Lower lobe of right lung (tissue), 2 donors: ENCODE data around the gene NPTX2. TPM values are rescaled to one million over a fixed set of nuclear protein-coding genes. Genes with fewer than 3 reads are reported as not detected.

Experiments used
- ATAC-seq, 2 donors: fragments of 200-7000 bp; cut with Tn5 transposase; one replicate each; pipeline ENCODE4 v1.9.1; 2020 to 2022; ENCODE audit warnings: mild to moderate bottlenecking in 2 of 2, moderate library complexity in 2 of 2
- DNase-seq: peaks from one replicate; pipeline ENCODE4 v3.0.0-alpha.2; 2020
- H3K27ac ChIP-seq: fragments of 200-600 bp; one replicate; pipeline ENCODE4 v1.8.0; 2022
- H3K27me3 ChIP-seq: fragments of 200-600 bp; one replicate; pipeline ENCODE4 v1.8.0; 2022; ENCODE audit warnings: low read depth
- H3K36me3 ChIP-seq: fragments of 200-600 bp; one replicate; pipeline ENCODE4 v1.8.0; 2022; ENCODE audit warnings: mild to moderate bottlenecking
- H3K4me1 ChIP-seq: fragments of 200-600 bp; one replicate; pipeline ENCODE4 v1.8.0; 2022
- H3K4me3 ChIP-seq: fragments of 200-600 bp; one replicate; pipeline ENCODE4 v1.8.0; 2022; ENCODE audit warnings: mild to moderate bottlenecking
- H3K9me3 ChIP-seq: fragments of 200-600 bp; one replicate; pipeline ENCODE4 v1.8.0; 2022
- CTCF ChIP-seq: fragments of 200-600 bp; IDR thresholded peaks from one replicate; pipeline ENCODE4 v1.8.0; 2022; ENCODE audit warnings: antibody characterized with exemption, mild to moderate bottlenecking
- intact Hi-C: fragments of 100-400 bp; cut with DNase I; formaldehyde crosslinking; loops from one replicate; pipeline ENCODE4 v1.11.0; 2022
- total RNA-seq: library from RNA; stranded (reverse); fragmentation: NEBNext Ultra II Directional; extraction: Animal tissue kit (Norgen Biotek cat#: 25700); gene quantifications from one replicate; pipeline ENCODE4 v1.2.1, GENCODE V29; 2021
- donor health status: DM: no; HTN: yes; CAD: no; lungs with severe emphysema.

The NPTX2 gene
- total RNA-seq, 1 donor from 2014 or later, result 0.62 TPM

DNA sequence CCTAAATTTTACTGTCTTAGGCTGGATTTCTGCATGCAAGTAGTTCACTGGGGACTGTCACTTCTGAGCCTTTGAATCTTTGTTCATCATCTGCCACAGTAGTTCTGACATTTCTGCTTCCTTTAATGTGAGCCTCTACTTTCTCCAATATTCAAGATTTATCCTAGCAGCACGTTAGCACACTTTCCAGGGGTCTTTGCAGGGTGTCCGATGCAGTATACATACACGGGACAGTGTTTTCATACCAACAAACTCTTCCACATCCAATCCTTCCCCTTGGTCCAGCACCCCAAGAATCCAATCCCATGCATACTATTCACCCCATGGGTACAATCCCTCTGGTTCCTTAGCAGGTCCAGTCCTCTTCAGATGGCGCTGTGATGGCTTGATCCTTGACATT is 22.7 kb upstream of the NPTX2 start:
- intact Hi-C loops, result no loop called here
- no peak for ATAC-seq
- Histone ChIP-seq H3K27ac (no peak overlapping the region), H3K27me3 (peaks cover 9% of the 10 kb centered on the region), H3K4me3 (no peak overlapping the region), H3K36me3 (no peaks in the 10 kb centered on the region), H3K4me1 (no peaks in the 10 kb centered on the region), H3K9me3 (no peaks in the 10 kb centered on the region)
- TF ChIP-seq CTCF, result no peak
- no peak for DNase-seq

DNA sequence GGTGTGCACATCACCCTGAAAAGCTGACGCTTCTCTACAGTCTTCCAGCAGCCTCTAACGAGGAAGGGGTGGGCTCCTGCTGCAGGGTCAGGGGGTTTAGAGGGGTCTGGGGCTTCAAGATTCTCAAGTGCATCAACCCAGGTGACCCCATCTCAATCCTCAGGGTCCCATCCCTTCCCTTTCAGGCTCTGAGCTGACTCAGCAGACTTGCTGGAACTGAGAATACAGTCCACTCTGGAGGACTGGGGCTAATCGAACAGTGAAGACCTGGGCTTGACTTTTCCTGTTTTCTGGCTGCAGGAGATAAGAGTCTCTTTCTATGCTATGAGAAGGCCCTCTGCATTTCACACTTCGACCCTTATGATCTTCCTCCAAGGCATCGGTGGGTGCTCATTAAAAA is 22.3 kb upstream of the NPTX2 start:
- Histone ChIP-seq H3K9me3 (no peaks in the 10 kb centered on the region), H3K36me3 (no peaks in the 10 kb centered on the region), H3K4me1 (no peaks in the 10 kb centered on the region), H3K4me3 (no peak overlapping the region), H3K27me3 (peaks cover 9% of the 10 kb centered on the region), H3K27ac (no peak overlapping the region)
- DNase-seq (no peak), ATAC-seq (no peak)
- TF ChIP-seq CTCF, result no peak
- intact Hi-C loops, result no loop called here

GRCh38 chr7:98598846-98599615 is 18.1 kb upstream of the NPTX2 start:
- DNase-seq, result no peak
- Histone ChIP-seq H3K27ac (no peak overlapping the region), H3K27me3 (peaks cover 5% of the 10 kb centered on the region), H3K4me1 (no peaks in the 10 kb centered on the region), H3K36me3 (no peaks in the 10 kb centered on the region), H3K9me3 (no peaks in the 10 kb centered on the region), H3K4me3 (no peak overlapping the region)
- intact Hi-C loops, result no loop called here
- no peak for ATAC-seq
- TF ChIP-seq CTCF, result no peak

GRCh38 chr7:98599886-98600285 is 17.2 kb upstream of the NPTX2 start:
- no peaks in the 10 kb centered on the region for H3K9me3 ChIP-seq
- no peaks in the 10 kb centered on the region for H3K36me3 ChIP-seq
- H3K27me3 ChIP-seq, result peaks cover 5% of the 10 kb centered on the region
- intact Hi-C loops, result no loop called here
- DNase-seq, result no peak
- no peak for TF ChIP-seq CTCF
- no peak for ATAC-seq
- H3K4me1 ChIP-seq, result no peaks in the 10 kb centered on the region
- H3K27ac ChIP-seq, result no peak overlapping the region
- H3K4me3 ChIP-seq, result no peak overlapping the region

DNA sequence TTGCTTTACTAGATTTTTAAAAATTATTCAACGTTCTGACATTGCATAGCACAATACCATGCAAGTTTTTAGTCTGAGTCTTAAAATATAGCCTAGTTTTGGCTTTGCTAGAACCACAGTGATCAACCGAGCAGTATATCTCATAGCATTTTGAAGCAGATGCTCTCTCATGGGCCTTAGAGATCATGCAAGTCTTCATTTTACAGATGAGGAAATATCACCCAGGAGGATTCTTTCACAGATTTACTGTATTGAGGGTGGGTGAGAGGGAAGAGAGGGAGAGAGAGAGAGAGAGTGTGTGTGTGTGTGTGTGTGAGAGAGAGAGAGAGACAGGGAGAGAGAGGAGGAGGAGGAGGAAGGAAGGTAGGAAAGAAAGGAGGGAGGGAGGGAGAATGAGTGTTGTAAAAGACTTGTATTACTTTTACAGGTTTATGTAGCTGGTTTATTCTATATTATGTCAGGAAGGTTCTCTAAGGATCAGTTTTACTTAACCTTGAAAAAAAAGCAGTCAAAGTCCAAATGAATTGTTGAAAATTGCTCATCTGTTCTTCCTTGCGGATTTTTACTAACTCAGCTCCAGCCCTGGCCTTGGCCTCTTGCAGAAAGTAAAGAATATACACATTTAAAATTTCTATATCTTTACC is 14.2 kb upstream of the NPTX2 start:
- ATAC-seq (no peak), DNase-seq (no peak)
- H3K4me3 ChIP-seq, result no peak overlapping the region
- H3K36me3 ChIP-seq, result no peaks in the 10 kb centered on the region
- H3K27me3 ChIP-seq, result peaks cover 3% of the 10 kb centered on the region
- no peak overlapping the region for H3K27ac ChIP-seq
- no peaks in the 10 kb centered on the region for H3K9me3 ChIP-seq
- intact Hi-C loops, result no loop called here
- no peaks in the 10 kb centered on the region for H3K4me1 ChIP-seq
- no peak for TF ChIP-seq CTCF
